Measurements from ENCODE around the gene ZNF582.
"Not testable (repeated sequence)": the region's sequence is repeated elsewhere in the genome, so short reads cannot be mapped to it uniquely, and the experiment has no call there.

Gene ZNF582

GRCh38 chr19:56351208-56351607 lies 42.1 kb downstream of the ZNF582 start:
- peaks cover 4 to 5% of the 10 kb centered on the region in 2 donors for H3K4me1 ChIP-seq (ENCODE audit: control insufficient read depth in 1 of 2, insufficient read depth in 2 of 2, low read length in 2 of 2)
- H3K9me3 ChIP-seq (ENCODE audit: control insufficient read depth in 1 of 2, low read length in 2 of 2), result no peaks in the 10 kb centered on the region
- H3K27me3 ChIP-seq (ENCODE audit: control insufficient read depth in 1 of 2, insufficient read depth in 2 of 2, low read length in 2 of 2), result no peaks in the 10 kb centered on the region
- no peak overlapping the region for H3K27ac ChIP-seq (ENCODE audit: low read depth, low read length)
- no peak overlapping the region for H3K9ac ChIP-seq (ENCODE audit: low read depth in 1 of 2, low read length in 2 of 2)
- H3K4me3 ChIP-seq (ENCODE audit: low read depth in 1 of 2, low read length in 2 of 2), result no peak overlapping the region
- no peaks in the 10 kb centered on the region for H3K36me3 ChIP-seq (ENCODE audit: control insufficient read depth in 1 of 2, insufficient read depth in 2 of 2, low read length in 2 of 2)

GRCh38 chr19:56350416-56351045 lies 42.8 kb downstream of the ZNF582 start:
- Histone ChIP-seq H3K27ac (ENCODE audit: low read depth, low read length) (no peak overlapping the region), H3K36me3 (ENCODE audit: control insufficient read depth in 1 of 2, insufficient read depth in 2 of 2, low read length in 2 of 2) (no peaks in the 10 kb centered on the region), H3K9me3 (ENCODE audit: control insufficient read depth in 1 of 2, low read length in 2 of 2) (no peaks in the 10 kb centered on the region), H3K4me3 (ENCODE audit: low read depth in 1 of 2, low read length in 2 of 2) (no peak overlapping the region), H3K9ac (ENCODE audit: low read depth in 1 of 2, low read length in 2 of 2) (no peak overlapping the region), H3K27me3 (ENCODE audit: control insufficient read depth in 1 of 2, insufficient read depth in 2 of 2, low read length in 2 of 2) (no peaks in the 10 kb centered on the region), H3K4me1 (ENCODE audit: control insufficient read depth in 1 of 2, insufficient read depth in 2 of 2, low read length in 2 of 2) (peaks cover 0 to 5% of the 10 kb centered on the region in 2 donors)

GRCh38 chr19:56348289-56348877 lies 45.0 kb downstream of the ZNF582 start:
- Histone ChIP-seq H3K27me3 (ENCODE audit: control insufficient read depth in 1 of 2, insufficient read depth in 2 of 2, low read length in 2 of 2) (no peaks in the 10 kb centered on the region), H3K9me3 (ENCODE audit: control insufficient read depth in 1 of 2, low read length in 2 of 2) (no peaks in the 10 kb centered on the region), H3K36me3 (ENCODE audit: control insufficient read depth in 1 of 2, insufficient read depth in 2 of 2, low read length in 2 of 2) (no peaks in the 10 kb centered on the region), H3K27ac (ENCODE audit: low read depth, low read length) (no peak overlapping the region), H3K4me1 (ENCODE audit: control insufficient read depth in 1 of 2, insufficient read depth in 2 of 2, low read length in 2 of 2) (peaks cover 0 to 5% of the 10 kb centered on the region in 2 donors), H3K4me3 (ENCODE audit: low read depth in 1 of 2, low read length in 2 of 2) (no peak overlapping the region), H3K9ac (ENCODE audit: low read depth in 1 of 2, low read length in 2 of 2) (no peak overlapping the region)

DNA sequence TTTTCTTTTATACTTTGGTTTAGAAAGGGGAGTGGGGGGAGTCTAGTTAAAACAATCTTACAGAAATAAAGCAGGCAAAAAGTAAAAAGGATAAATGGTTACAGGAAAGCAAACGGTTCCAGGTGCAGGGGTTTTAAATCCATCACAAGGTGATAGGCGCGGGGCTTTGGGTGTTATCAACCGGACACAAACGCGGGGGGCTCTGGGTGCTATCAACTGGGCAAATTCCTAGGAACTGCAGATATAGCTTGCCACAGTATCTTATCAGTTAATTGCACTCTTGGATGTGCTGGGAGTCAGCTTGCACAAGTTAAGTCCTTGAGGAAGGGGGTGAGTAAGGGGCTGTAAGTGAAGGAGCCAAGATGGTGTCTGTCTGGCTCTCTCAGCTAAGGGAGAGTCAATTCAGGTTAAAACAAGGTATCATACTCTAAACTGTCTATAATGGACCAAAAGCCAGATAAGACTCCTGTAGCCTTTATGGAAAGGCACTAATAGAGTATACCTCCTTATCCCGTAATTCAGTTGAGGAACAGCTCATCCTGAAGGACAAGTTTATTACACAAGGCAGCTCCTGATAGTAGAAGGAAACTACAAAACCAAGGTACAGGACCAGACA lies 46.1 kb downstream of the ZNF582 start:
- Histone ChIP-seq H3K4me1 (ENCODE audit: control insufficient read depth in 1 of 2, insufficient read depth in 2 of 2, low read length in 2 of 2) (peaks cover 0 to 5% of the 10 kb centered on the region in 2 donors), H3K9ac (ENCODE audit: low read depth in 1 of 2, low read length in 2 of 2) (no peak overlapping the region)

GRCh38 chr19:56341948-56342347 lies 51.4 kb downstream of the ZNF582 start:
- H3K4me1 ChIP-seq (ENCODE audit: control insufficient read depth in 1 of 2, insufficient read depth in 2 of 2, low read length in 2 of 2), result no peaks in the 10 kb centered on the region
- no peak overlapping the region for H3K4me3 ChIP-seq (ENCODE audit: low read depth in 1 of 2, low read length in 2 of 2)
- no peaks in the 10 kb centered on the region for H3K27me3 ChIP-seq (ENCODE audit: control insufficient read depth in 1 of 2, insufficient read depth in 2 of 2, low read length in 2 of 2)
- H3K36me3 ChIP-seq (ENCODE audit: control insufficient read depth in 1 of 2, insufficient read depth in 2 of 2, low read length in 2 of 2), result no peaks in the 10 kb centered on the region
- no peak overlapping the region for H3K9ac ChIP-seq (ENCODE audit: low read depth in 1 of 2, low read length in 2 of 2)
- peaks cover 0 to 4% of the 10 kb centered on the region in 2 donors for H3K9me3 ChIP-seq (ENCODE audit: control insufficient read depth in 1 of 2, low read length in 2 of 2)
- H3K27ac ChIP-seq (ENCODE audit: low read depth, low read length), result no peak overlapping the region

More for the DNA sequence above, 46.1 kb downstream of the ZNF582 start:
- no peaks in the 10 kb centered on the region for H3K9me3 ChIP-seq (ENCODE audit: control insufficient read depth in 1 of 2, low read length in 2 of 2)
- no peak overlapping the region for H3K27ac ChIP-seq (ENCODE audit: low read depth, low read length)
- no peaks in the 10 kb centered on the region for H3K27me3 ChIP-seq (ENCODE audit: control insufficient read depth in 1 of 2, insufficient read depth in 2 of 2, low read length in 2 of 2)
- no peak overlapping the region for H3K4me3 ChIP-seq (ENCODE audit: low read depth in 1 of 2, low read length in 2 of 2)
- no peaks in the 10 kb centered on the region for H3K36me3 ChIP-seq (ENCODE audit: control insufficient read depth in 1 of 2, insufficient read depth in 2 of 2, low read length in 2 of 2)

DNA sequence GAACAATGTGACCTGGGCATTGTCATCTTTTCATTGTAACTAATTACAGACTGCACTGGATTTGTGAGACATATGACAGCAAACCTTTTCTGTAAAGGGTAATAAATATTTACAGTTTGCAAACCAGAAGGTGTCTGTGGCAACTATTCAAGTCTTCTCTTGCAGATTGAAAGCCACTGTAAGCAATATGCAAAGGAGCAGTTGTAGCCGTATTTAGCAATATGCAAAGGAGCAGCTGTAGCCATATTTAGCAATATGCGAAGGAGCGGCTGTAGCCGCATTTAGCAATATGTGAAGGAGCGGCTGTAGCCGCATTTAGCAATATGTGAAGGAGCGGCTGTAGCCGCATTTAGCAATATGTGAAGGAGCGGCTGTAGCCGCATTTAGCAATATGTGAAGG lies 54.3 kb downstream of the ZNF582 start:
- not testable (repeated sequence) for H3K36me3 ChIP-seq (ENCODE audit: control insufficient read depth in 1 of 2, insufficient read depth in 2 of 2, low read length in 2 of 2); H3K27me3 ChIP-seq (ENCODE audit: control insufficient read depth in 1 of 2, insufficient read depth in 2 of 2, low read length in 2 of 2); H3K4me3 ChIP-seq (ENCODE audit: low read depth in 1 of 2, low read length in 2 of 2); H3K4me1 ChIP-seq (ENCODE audit: control insufficient read depth in 1 of 2, insufficient read depth in 2 of 2, low read length in 2 of 2); H3K9ac ChIP-seq (ENCODE audit: low read depth in 1 of 2, low read length in 2 of 2); H3K27ac ChIP-seq (ENCODE audit: low read depth, low read length); H3K9me3 ChIP-seq (ENCODE audit: control insufficient read depth in 1 of 2, low read length in 2 of 2)

DNA sequence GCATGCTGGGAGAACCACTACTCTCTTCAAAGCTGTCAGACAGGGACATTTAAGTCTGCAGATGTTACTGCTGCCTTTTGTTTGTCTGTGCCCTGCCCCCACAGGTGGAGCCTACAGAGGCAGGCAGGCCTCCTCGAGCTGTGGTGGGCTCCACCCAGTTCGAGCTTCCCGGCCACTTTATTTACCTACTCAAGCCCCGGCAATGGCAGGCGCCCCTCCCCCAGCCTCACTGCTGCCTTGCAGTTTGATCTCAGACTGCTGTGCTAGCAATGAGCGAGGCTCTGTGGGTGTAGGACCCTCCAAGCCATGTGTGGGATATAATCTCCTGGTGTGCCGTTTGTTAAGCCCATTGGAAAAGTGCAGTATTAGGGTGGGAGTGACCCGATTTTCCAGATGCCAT lies 56.3 kb downstream of the ZNF582 start:
- H3K4me3 ChIP-seq (ENCODE audit: low read depth in 1 of 2, low read length in 2 of 2); H3K9ac ChIP-seq (ENCODE audit: low read depth in 1 of 2, low read length in 2 of 2); H3K4me1 ChIP-seq (ENCODE audit: control insufficient read depth in 1 of 2, insufficient read depth in 2 of 2, low read length in 2 of 2); H3K9me3 ChIP-seq (ENCODE audit: control insufficient read depth in 1 of 2, low read length in 2 of 2); H3K27me3 ChIP-seq (ENCODE audit: control insufficient read depth in 1 of 2, insufficient read depth in 2 of 2, low read length in 2 of 2); H3K27ac ChIP-seq (ENCODE audit: low read depth, low read length); H3K36me3 ChIP-seq (ENCODE audit: control insufficient read depth in 1 of 2, insufficient read depth in 2 of 2, low read length in 2 of 2): not testable (repeated sequence)

GRCh38 chr19:56335371-56335770 lies 58.0 kb downstream of the ZNF582 start:
- H3K4me1 ChIP-seq (ENCODE audit: control insufficient read depth in 1 of 2, insufficient read depth in 2 of 2, low read length in 2 of 2); H3K27ac ChIP-seq (ENCODE audit: low read depth, low read length); H3K9me3 ChIP-seq (ENCODE audit: control insufficient read depth in 1 of 2, low read length in 2 of 2); H3K27me3 ChIP-seq (ENCODE audit: control insufficient read depth in 1 of 2, insufficient read depth in 2 of 2, low read length in 2 of 2); H3K4me3 ChIP-seq (ENCODE audit: low read depth in 1 of 2, low read length in 2 of 2); H3K36me3 ChIP-seq (ENCODE audit: control insufficient read depth in 1 of 2, insufficient read depth in 2 of 2, low read length in 2 of 2); H3K9ac ChIP-seq (ENCODE audit: low read depth in 1 of 2, low read length in 2 of 2): not testable (repeated sequence)

GRCh38 chr19:56333506-56333905 lies 59.8 kb downstream of the ZNF582 start:
- Histone ChIP-seq H3K9me3 (ENCODE audit: control insufficient read depth in 1 of 2, low read length in 2 of 2) (no peaks in the 10 kb centered on the region), H3K27me3 (ENCODE audit: control insufficient read depth in 1 of 2, insufficient read depth in 2 of 2, low read length in 2 of 2) (no peaks in the 10 kb centered on the region), H3K27ac (ENCODE audit: low read depth, low read length) (no peak overlapping the region), H3K36me3 (ENCODE audit: control insufficient read depth in 1 of 2, insufficient read depth in 2 of 2, low read length in 2 of 2) (no peaks in the 10 kb centered on the region), H3K4me1 (ENCODE audit: control insufficient read depth in 1 of 2, insufficient read depth in 2 of 2, low read length in 2 of 2) (no peaks in the 10 kb centered on the region), H3K4me3 (ENCODE audit: low read depth in 1 of 2, low read length in 2 of 2) (no peak overlapping the region), H3K9ac (ENCODE audit: low read depth in 1 of 2, low read length in 2 of 2) (no peak overlapping the region)

Data from duodenal mucosa (tissue), 2 donors.